Sciatic nerve (tissue), 2 donors: ENCODE measurements around the gene GKAP1. TPM values are rescaled to one million over a fixed set of nuclear protein-coding genes. Genes with fewer than 3 reads are reported as not detected.

Experiments used
- ATAC-seq: fragments of 200-7000 bp; cut with Tn5 transposase; one replicate; pipeline ENCODE4 v1.9.1; 2020; ENCODE audit warnings: mild to moderate bottlenecking, moderate library complexity
- DNase-seq: peaks from one replicate; pipeline ENCODE4 v3.0.0-alpha.2; 2020; ENCODE audit warnings: low spot score
- intact Hi-C: fragments of 100-400 bp; cut with DNase I; formaldehyde crosslinking; loops from one replicate; pipeline ENCODE4 v1.14.2; 2022
- total RNA-seq: library from RNA; stranded (reverse); fragmentation: NEBNext Ultra II Directional; extraction: Animal tissue kit (Norgen Biotek cat#: 25700); gene quantifications from one replicate; pipeline ENCODE4 v1.2.1, GENCODE V29; 2021
- donor health status: DM: no; HTN: no; CAD: no.
- donor health status: DM: no; HTN: no; CAD: no.

Gene GKAP1
- total RNA-seq, 1 donor from 2014 or later, result 11.5 TPM

DNA sequence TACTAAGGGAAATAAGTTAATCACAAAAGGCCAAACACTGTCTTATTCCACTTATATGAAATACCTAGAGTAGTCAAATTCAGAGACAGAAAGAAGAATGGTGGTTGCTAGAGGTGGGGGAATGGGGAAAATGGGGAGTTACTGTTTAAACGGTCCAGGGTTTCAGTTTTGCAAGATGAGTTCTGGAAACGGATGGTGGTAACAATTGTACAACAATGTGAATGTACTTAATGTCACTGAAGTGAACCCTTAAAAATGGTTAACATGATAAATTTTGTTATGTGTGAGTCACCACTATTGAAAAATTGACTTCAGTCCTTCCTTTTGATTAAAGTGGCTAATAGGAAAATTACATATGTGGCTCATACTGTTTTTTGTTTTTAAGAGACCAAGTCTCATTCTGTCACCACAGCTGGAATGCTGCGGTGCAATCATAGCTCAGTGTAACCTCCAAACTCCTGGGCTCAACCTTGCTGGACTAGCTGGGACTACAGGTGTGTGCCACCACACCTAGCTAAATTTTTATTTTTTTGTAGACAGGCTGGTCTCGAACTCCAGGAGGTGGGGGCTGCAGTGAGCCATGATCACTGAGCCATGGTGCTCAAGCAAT is 118.5 kb downstream of the GKAP1 start:
- DNase-seq (no peak), ATAC-seq (no peak)
- intact Hi-C loops, result no loop called here

DNA sequence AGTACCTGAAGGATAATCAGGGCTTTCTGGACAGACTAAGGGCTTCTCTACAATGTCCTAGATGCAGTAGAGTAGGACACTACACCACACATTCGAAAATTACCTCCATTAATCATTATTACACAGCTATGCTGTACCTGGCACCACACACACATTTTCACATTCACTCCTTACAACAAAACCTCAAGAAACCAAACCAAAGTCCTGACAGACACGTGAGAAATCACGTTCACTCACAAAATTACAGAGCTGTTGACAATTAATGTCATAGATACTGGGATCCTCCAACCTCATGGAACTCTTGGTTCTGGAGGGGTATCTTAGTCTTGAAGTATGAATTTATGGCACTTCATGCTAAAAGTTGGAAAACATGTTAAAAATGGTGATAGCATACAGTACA is 126.1 kb downstream of the GKAP1 start:
- no peak for ATAC-seq
- DNase-seq, result no peak
- intact Hi-C loops, result no loop called here

Other genes starting within 250 kb of the GKAP1 start
- gene IDNK, start 194.6 kb downstream of the GKAP1 start, total RNA-seq, result 7.8 TPM
- 88.0 TPM for gene UBQLN1, start 109.8 kb downstream of the GKAP1 start, total RNA-seq
- 10.7 TPM for gene KIF27, start 103.7 kb upstream of the GKAP1 start, total RNA-seq
- 425 TPM for gene HNRNPK, start 162.4 kb upstream of the GKAP1 start, total RNA-seq
- gene RMI1, start 163.0 kb upstream of the GKAP1 start, total RNA-seq, result 5.3 TPM